ENCODE results near the gene AKAP14.
"Not testable (repeated sequence)": the region's sequence is repeated elsewhere in the genome, so short reads cannot be mapped to it uniquely, and the experiment has no call there.

AKAP14 gene

DNA sequence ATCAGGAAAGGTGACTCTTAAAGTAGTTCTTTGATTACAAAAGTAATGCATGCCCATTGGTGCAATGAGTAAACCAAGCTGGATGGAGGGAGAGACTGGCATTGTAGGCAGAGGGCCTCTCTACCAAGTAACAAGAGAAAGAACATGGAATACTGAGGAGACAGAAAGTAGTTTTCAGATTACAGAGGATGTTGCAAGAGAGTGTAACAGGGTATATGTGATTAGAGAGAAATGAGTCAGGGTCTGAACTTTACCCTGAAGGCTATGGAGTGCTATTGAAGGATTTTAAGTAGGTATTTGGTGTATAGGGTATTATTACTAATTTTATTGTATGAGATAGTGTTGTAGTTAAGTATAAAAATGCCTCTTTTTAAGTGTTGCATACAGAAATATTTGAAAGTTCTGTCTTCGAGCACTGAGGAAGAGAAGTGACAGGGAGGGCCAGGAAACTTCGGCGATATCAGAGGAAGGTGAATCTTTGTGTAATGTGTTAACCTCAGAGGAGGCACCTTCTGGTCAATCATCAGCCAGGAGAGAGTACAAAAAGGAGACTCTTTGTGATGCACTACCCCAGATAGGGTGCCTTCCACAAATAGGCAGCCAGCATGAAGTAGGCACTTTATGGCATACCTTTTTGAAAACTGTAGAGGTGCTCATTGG lies 39.7 kb downstream of the AKAP14 start:
- FAIRE-seq: no peak

DNA sequence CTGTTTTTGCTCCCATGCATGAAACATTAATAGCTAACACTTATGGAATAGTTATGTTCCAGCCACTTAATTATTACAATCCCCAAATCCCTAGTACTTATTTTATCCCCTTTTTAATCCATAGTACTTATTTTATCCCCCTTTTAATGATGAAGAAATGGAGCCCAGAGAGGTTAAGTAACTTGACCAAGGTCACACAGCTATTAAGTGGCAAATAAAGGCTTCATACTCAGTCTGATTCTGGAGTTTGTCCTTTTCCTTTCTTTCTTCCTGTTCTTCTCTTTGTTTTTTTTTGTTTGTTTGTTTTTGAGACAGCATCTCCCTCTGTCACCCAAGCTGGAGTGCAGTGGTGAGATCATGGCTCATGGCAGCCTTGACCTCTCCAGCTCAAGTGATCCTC lies 45.6 kb downstream of the AKAP14 start:
- no peak for FAIRE-seq

DNA sequence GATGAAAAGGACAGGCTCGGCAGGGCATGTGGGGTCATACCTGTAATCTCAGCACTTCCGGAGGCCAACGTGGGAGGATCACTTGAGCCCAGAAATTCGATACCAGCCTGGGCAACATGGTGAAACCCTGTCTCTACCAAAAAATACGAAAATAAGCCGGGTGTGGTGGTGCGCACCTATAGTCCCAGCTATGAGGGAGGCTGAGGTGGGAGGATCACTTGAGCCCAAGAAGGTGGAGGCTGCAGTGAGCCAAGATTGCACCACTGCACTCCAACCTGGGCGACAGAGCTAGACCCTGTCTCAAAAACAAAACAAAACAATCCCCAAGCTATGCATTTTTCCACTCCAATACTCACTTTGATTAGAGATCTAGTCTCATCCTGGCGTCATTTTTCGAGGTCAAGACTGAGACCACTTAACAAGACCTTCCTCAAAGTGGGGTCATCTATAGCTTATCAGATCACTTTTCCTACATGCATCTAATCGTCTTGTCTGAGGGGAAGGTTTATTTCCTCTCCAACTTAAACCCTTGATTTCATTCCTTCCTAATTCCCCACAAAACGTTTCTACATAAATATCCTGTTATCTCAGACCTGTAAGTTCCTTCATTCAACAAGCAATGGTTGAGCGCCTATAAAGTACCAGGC lies 46.6 kb downstream of the AKAP14 start:
- FAIRE-seq: no peak

DNA sequence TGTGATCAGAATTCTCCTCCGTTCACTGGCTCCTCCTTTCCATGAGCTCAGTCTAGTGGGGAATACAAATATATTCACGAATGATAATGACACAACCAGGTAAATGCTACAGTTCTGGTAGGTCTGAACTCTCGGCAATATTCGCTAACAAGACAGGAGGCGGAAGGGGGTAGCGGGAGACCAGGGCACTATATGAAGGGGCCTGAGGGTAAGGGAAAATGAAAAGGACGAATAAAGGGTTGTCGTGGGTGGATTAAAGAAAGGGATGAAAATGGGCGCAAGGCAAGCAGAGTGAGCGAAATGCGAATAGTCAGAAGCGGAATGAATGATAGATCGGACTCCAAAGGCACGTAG lies 47.1 kb downstream of the AKAP14 start:
- no peak for FAIRE-seq

DNA sequence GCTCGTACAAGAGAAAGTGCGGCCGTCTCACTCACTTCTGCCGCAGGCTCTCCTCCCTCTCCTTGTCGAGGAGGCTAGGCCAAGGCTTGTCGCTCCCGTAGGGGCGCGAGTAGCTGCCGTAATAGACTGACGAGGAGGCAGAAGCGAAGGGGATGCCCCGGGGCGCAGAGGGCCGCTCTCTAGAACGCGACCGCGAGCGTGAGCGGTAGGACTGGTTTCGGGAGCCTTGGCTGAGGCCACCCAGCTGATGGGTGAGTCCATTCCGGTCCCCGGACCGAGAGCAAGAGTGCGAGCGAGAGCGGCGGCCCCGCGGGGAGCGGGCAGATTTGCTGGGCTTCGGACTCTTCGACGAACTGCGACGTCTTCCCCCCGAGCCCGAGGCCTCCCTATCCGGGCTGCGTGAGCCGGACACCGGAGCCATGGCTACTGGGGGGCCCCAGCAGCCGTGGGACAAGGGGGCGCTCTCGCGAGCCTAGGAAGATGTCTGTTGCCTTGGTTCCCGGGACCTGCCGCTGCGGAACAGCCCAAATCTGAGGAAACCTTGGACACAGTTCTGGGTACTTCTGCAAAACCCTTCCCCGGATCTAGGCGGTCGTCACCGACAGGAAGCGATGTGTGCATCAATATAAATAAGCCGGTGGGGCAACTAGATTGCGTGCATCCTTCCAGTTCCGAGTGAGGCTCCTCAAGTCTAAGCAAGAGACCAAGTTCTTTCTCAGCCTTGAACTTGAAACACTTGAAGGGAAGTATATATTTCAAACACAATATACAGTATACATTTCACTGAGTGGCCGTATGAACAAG lies 47.7 kb downstream of the AKAP14 start, which contains the start of gene NKAP:
NKAP (minus strand) TSS at position 567 of the 804 bp plus-strand sequence; CDS start at position 421, 146 bp downstream.
- FAIRE-seq: no peak

DNA sequence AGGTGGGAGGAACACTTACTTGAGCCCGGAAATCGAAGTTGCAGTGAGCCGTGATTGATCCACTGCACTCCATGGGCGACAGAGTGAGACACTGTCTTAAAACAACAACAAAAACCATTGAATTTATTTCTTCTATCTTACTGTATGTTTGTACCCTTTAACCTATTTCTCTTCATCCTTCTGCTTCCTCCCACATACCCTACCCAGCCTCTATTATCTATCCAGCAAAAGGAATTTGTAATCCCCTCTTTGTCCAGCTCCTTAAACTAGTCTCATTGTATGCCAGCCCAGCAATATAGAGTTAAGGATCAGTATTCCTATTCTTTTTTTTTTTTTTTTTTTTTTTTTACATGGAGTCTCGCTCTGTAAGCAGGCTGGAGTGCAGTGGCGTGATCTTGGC lies 49.8 kb downstream of the AKAP14 start:
- FAIRE-seq: no peak

DNA sequence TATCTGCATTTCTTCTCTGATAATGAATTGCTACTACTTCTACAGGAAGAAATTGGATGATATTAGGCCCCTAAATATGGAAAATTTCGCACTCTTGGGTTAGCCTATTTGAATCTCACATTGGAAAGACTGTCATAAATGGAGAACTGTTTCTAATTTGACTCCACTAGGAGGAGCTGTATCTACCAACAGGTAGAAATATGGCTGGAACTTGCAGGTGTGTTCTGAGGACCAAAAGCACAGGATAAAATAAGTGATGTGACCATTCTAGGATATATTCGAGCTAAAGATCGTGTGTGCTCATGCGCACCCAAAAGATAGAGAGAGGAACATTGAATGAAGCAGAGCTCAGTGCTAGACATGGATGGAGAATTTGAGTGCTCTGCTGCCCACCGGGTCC lies 52.7 kb downstream of the AKAP14 start:
- no peak for FAIRE-seq

DNA sequence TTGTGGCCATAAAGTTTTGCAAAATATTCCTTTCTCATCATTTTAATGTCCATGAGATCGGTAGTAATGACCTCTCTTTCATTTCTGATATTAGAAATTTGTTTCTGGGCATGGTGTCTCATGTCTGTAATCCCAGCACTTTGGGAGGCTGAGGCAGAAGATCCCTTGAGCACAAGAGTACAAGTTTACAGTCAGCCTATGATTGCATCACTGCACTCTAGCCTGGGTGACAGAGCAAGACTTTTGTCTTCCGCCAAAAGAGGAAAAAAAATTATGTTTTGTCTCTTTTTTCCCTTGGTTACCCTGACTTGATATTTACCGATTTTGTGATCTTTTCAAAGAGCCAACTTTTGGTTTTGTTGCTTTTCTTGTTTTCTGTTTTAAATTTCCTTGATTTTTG lies 58.7 kb downstream of the AKAP14 start:
- FAIRE-seq: no peak

DNA sequence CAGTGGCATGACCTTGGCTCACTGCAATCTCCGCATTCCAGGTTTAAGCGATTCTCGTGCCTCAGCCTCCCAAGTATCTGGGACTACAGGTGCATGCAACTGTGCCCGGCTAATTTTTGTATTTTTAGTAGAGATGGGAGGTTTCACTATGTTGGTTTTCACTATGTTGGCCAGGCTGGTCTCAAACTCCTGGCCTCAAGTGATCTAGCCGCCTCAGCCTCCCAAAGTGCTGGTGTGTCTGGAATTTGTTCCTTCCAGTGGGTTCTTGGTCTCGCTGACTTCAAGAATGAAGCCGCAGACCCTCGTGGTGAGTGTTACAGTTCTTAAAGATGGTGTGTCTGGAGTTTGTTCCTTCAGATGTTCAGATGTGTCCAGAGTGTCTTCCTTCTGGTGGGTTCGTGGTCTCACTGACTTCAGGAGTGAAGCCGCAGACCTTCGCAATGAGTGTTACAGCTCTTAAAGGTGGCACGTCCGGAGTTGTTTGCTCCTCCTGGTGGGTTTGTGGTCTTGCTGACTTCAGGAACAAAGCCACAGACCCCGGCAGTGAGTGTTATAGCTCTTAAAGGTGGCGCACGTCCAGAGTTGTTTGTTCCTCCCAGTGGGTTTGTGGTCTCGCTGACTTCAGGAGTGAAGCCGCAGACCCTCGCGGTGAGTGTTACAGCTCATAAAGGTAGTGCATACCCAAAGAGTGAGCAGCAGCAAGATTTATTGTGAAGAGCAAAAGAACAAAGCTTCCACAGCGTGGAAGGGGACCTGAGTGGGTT lies 60.3 kb downstream of the AKAP14 start:
- FAIRE-seq: not testable (repeated sequence)

DNA sequence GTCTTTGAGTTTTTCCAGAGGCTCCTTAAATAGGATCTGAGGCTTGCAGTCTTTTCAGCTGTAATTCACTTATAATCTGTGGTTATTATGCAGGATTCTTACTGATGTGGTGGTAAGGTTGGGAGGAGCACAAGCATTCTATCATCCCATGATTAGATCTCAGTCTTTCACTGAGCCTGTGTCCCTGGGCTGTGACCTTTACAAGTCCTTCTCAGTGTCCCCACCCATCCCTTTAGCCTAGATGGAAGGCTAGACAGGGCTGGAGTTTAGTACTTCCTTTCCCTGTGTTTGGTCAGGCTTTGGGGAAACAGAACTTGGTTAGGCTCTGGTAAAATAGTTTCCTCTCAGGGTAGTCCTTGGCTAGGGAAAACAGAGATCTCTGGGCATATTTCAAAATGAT lies 64.9 kb downstream of the AKAP14 start:
- no peak for FAIRE-seq

DNA sequence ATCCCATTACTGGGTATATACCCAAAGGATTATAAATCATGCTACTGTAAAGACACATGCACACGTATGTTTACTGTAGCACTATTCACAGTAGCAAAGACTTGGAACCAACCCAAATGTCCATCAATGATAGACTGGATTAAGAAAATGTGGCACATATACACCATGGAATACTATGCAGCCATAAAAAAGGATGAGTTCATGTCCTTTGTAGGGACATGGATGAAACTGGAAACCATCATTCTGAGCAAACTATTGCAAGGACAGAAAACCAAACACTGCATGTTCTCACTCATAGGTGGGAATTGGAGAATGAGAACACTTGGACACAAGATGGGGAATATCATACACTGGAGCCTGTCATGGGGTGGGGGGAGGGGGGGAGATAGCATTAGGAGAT lies 71.1 kb downstream of the AKAP14 start:
- FAIRE-seq: not testable (repeated sequence)

All from TTC549 (cell line).